NCI-H1694 treated with DMSO at 0.1 percent for 48 hours (cell line): Measurements from ENCODE around the gene HACD3.

Experiments used
- DNase-seq: peaks from one replicate; lab custom pipeline; 2025; lab: John Stamatoyannopoulos, UW

HACD3 gene, protein sequence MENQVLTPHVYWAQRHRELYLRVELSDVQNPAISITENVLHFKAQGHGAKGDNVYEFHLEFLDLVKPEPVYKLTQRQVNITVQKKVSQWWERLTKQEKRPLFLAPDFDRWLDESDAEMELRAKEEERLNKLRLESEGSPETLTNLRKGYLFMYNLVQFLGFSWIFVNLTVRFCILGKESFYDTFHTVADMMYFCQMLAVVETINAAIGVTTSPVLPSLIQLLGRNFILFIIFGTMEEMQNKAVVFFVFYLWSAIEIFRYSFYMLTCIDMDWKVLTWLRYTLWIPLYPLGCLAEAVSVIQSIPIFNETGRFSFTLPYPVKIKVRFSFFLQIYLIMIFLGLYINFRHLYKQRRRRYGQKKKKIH

DNA sequence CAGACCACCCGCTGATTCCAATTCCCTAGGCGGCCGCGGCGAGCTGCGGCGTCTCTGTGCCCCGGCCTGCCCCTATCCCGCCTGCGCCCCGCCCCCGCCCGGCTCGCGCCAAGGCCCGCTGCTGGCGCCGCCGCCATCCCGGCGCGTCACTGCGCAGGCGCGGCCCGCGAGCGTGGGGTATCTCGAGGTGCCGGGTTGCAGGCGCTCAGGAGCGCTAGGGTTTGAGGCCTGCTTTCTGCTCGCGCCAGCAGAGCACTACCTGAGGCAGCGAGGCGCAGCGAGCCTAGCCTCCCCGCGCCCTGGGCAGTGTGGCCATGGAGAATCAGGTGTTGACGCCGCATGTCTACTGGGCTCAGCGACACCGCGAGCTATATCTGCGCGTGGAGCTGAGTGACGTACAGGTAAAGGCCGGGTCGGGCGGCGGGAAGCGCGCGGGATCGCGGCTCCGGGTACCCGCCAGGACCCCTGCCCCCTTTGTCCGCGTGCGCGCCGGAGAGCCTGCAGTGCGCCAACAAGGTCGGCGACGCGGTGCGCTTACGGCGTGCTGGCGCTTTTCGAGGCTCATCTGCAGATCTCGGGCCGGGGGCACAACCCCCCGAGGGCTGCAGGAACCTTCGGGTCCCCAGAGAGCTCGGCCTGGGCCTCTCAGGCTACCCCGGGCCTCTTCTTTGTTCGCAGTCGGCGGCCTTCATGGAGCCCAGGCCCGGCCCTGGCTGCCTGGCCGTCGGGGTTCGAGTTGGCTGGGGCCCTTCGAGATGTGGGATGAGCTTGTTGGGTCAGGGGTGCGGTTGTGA lies at the start of gene HACD3:
Gene HACD3 (plus strand): TSS at position 146 of the 794 bp plus-strand sequence. CDS start 169 bp downstream, at position 315.
- DNase-seq = peak; percentile 67

DNA sequence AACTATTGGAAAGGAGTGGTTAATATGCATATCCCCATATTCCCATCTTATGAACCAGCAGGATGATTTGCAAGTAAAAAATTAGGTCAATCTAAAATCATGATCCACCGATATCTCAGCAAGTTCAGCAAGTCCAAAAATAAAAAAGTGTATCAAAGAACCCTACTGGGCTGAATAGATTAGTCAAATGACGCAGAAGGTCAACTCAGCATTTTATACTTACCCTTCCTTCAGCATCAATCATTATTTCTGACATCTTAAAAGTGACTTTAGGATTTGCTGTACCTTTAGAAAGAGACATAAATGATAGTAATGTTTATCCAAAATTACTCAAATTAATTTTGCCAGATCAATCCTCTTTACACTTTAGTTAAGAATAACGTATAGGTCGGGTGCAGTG lies 45.4 kb upstream of the HACD3 start:
- DNase-seq = no peak

DNA sequence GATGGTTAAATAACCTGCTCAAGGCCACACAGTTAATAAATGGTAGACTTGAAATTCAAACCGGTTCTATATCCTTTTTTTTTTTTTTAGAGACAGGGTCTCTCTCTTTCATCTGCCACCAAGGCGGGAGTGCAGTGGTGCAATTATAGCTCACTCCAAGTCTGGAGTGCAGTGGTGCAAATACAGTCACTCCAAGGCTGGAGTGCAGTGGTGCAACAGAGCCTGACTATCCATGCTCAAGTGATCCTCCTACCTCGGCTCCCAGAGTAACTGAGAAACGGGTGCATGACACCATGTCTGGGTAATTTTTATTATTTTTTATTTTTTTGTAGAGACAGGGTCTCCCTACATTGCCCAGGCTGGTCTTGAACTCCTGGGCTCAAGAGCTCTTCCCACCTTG lies 36.2 kb upstream of the HACD3 start:
- no peak for DNase-seq

DNA sequence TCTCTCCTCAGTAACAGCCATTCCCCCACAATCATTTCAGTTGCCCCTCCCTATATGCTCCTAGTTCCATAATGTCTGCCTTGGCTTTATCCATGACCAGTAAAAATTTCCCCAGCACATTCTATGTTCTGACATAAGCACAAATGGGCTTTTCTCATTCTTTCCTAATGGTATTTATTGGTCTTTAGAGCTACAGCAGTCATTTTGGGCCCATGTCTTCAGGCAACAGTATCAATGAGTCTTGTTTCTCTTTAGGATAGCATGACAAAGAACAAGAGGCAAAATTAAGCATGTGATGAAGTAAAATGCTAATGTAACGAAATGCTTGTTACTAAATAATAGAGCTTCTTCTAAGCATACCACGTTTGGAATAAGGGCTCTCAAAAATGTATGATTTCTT lies 20.9 kb upstream of the HACD3 start:
- no peak for DNase-seq

DNA sequence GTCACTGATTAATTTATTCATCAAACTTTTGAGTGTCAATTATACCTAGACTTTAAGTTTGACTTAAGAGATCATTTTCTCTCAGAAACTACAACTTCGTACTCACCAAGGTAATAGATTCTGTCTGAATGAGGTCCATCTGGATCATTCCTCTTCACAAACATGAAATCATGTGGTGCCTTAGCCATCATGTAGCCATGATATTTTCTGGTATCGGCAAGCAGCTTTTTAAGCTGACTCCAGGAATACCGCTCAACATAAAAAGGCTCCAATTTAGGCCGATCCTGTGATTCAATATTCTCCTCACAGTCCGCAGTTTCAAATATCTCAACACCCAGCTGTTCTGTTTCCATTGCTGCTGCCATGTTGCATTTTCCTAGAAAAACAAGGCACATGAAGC lies 18.1 kb upstream of the HACD3 start:
- no peak for DNase-seq

DNA sequence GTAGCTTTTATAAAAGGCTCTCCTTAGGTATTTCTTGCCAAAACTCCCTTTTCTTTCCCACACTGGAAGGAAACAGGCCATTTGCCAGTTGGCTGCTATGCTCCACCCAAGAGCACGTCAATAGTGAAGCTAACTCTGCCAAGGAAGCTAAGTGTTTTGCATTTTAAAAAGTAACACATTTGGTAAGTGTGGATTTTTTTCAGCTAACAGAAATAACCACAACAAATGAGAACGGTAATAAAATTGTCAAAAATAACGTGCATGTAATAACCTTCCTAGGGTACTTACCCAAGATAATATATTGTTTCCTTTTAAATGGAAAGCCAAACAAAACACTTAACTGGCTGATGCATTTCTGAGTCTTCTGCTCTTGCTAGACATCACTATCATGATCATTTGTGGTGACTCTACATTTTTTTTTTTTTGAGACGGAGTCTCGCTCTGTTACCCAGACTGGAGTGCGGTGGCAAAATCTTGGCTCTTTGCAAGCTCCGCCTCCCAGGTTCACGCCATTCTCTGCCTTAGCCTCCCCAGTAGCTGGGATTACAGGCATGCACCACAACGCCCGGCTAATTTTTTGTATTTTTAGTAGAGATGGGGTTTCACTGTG lies 17.4 kb upstream of the HACD3 start:
- no peak for DNase-seq

DNA sequence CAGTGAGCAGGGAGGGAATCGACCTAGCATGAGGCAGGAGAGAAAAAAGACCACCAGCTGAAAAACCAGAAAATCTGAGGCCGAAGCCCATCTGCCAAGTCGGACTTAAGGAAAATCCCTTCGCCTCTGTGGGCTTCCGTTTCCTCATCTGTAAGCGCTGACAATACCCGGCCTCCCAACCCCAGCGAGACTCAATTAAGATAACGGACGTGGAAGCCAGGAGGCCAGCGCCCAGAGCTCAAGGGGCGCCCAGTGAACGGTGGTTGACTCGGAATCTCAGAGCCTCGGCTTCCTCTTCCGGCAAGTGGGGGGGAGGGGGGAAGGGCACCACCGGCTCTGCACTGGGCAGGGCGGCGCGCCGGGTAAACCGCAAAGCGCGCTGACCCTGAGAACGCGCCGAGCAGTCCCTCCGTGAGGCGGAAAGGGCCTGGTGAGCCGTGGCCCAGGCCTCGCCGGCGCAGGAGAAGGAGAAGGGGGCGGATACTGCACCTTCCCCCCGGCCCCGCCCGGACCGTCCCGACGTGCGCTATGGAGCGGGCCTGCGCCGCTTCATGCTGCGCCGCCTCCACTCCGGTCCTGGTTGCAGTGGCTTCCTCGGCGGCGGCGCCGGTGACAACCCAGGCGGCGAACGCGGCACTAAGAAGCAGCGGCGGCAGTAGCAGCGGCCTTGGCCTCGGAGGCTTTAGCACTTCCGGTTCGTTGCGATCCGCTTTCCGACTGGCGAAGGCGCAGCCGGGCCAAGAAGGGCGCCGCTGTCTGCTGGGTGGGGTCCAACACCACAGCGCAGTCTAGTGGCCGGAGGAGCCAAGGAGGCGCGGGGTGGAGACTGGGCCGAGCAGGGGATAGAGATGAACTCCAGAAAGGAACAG lies 13.0 kb upstream of the HACD3 start, which contains the start of gene DPP8:
Gene DPP8 (minus strand): TSS at position 693 of the 869 bp plus-strand sequence. CDS start 5,136 bp downstream, outside the sequence.
- DNase-seq = peak; percentile 86

DNA sequence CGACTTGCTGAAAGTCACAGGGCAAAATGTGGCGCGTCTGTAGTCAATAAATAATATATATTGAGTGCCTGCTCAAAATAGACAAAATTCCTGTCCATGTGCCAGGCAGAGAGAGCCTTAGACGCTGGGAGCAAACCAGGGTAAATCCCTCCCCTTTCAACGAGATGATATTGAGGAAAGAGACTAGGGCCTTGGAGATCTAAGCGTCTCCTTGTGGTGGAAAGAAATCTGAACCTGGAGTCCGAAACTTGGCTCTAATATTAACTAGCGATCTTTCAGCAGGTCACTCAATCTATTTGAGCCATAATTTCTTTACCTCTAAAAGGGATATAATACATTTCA lies 12.4 kb upstream of the HACD3 start:
- peak; percentile 25 for DNase-seq

DNA sequence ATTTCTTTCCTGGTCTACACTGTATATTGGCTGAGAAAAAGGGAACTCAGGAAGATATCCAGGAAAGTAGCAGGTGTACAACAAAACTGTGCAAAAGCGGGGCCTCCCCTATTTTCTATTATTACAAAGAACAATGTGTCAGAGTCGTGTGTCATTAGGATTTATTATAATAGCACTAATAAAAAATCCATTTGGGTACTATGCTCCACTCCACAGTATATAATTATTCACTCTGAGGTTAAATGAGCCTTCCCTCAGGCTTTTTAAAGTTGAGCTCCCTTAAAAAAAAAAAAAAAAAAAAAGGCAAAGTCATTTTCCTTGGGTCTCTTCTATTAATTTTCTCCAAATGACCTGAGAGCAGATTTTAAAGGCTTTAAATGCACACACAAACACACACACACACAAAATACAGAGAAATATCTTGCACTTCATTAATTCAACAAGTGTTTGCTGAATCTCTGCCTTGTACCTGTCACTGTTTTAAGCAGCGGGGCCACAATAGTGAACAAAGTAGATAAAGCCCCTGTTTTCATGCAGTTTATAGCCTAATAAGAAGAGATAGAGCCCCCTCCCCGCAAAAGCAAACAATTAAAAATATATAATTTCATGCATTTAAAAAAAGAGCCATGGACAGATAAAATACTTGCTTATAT lies 11.5 kb upstream of the HACD3 start:
- DNase-seq = no peak

DNA sequence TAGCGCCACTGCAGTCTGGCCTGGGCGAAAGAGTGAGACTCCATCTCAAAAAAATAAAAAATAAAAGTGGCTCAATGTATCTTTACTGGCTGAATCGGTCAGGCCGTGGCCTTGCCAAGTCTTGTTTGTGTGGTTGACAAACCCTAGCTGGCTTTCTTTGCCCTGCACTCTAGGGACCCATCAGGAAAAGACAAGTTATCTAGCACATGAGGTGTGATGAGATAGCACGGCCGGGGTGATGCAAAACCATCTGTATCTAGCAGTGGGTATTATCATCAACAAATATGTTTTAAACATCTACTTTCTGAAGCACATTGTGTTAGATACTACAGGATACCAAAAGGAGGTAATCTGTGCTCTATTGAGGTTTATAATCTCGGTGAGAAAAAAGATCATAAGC lies 8.9 kb upstream of the HACD3 start:
- no peak for DNase-seq

DNA sequence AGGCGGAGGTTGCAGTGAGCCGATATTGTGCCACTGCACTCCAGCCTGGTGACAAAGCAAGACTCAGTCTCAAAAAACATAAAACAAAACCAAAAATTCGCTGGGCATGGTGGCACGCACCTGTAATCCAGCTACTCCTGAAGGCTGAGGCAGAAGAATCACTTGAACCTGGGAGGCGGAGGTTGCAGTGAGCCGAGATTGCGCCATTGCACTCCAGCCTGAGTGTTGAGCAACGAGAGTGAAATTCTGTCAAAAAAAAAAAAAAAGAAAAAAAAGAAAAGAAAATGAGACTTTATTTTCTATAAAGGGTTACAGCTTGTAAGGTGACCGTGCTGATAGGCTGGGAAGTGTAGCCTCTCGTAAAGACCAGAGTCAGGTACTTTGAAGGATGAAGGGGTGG lies 6.0 kb upstream of the HACD3 start:
- DNase-seq = no peak

DNA sequence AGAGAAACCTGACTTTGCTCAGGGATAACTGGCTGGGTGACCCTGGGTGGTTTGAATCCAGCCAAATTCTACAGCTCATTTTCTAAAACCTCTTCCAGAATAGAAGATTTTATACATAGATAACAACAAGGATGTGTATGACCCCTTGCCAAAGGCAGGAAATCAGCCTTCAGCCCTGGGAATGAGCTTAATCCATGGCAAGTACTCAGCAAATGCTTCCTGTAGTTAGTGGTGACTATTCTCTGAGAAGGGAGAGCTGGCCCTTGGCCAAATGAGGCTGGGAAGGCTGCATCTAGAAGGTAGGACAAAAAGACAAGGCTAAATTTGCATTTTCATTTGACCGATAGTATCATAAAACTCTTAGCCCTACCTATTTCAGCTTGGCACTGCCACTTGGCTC lies 4.6 kb upstream of the HACD3 start:
- DNase-seq = no peak

DNA sequence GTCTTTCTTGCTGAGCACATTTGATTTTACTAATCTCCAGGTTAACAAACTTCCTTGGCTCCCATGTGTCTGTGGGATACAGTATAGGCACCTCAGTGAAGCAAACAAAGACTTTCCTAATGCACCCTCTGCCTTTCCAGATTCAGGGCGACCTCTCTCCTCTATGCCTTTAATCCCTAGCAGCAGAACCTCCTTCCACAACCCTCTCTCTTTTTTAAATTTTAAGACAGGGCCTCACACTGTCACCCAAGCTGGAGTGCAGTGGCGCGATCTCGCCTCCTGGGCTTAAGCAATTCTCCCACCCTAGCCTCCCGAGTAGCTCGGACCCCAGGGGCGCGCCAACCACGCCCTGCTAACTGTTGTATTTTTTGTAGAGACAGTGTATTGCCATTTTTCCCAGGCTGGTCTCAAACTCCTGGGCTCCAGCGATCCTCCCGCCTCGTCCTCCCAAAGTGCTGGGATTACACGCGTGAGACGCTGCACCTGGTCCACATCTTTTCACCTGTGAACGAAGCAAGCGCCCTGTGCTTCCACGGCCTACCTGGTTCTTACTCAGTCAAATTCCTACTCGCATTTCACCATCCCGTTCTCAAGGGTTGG lies 1.7 kb upstream of the HACD3 start:
- no peak for DNase-seq

DNA sequence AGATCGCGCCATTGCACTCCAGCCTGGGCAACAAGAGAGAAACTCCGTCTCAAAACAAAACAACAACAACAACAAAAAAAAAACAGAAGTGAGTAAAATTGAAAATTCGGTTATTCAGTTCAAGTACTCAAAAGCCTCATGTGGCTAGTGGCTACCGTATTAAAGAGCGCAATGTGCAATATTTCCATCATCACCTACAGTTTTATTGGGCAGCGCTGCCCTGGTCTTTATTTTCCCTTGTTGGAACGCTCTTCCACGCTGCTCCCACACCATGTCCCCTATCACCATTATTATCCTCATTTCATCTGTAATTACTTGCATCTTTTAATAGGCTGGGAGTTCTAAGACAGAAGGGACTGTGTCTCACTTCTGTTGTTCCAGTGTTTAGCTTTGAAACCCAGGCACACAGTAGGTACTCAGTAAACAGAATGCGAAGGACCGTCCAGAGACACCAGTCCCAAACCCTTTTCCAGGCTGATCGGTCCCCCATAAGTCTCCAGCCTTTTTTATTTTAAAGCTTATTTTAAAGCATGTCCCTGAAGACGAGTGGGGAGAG lies 423 bp upstream of the HACD3 start:
- DNase-seq = no peak

DNA sequence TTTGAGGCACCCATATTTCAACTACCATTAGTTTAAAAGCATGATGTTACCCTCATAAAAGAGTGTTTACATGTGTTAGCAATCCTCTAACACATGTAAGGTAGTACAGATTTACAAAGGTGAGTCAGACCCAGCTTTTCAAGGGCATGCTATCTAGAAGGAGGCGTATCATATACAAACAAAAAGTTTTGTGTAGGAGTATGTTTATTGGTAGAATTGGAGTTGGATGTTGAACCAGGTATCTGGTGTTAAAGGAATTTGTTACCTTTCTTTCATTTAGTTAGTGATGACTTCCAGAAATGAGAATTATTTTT lies 2.4 kb downstream of the HACD3 start:
- no peak for DNase-seq

DNA sequence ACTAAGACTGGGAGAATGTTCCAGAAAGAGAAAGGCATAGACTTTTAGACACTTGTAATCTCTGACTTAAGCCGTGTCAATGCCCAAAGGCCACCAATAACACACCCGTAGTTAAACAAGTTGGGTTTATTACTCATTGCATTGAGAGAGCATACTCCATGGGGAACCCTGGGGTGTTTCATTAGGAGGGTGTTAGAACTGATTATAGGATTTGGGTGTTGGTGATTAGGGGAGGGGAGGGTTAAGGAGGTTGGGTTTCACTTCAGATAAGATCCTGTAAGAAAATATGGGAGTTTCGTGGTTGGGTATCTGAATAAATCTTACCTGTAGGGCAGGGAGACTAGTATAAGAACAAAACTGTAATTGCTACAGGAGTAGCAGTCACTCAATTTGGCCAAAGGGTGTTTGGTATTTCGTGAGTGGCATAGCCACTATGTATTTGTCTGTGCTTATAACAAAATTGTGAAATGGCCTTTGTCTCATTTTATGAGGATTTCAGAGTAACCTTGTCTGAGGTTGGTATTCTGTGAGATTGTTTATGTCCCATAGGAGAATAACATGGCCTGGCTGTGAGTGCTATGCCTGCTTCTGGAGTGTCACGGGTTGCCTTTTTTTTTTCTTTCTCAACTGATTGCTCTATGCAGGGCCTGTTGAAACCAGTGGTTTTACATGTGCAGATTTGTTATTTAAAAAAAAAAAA lies 2.9 kb downstream of the HACD3 start:
- no peak for DNase-seq

DNA sequence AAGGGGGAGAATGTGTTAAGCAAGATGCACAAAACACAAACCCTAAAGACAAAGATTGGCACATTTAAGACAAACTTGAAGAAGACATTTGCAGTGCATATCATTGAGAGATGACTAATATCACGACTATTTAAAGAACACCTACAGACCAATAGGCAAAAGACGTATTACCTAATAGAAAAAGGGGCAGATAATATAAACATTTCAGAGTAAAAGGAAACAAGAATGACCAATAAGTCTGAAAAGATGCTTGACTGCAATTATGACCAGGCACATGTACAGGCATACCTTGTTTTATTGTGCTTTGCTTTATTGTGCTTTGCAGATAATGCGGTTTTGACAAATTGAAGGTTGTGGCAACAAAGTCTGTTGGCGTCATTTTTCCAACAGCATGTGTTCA lies 4.9 kb downstream of the HACD3 start:
- DNase-seq = no peak

DNA sequence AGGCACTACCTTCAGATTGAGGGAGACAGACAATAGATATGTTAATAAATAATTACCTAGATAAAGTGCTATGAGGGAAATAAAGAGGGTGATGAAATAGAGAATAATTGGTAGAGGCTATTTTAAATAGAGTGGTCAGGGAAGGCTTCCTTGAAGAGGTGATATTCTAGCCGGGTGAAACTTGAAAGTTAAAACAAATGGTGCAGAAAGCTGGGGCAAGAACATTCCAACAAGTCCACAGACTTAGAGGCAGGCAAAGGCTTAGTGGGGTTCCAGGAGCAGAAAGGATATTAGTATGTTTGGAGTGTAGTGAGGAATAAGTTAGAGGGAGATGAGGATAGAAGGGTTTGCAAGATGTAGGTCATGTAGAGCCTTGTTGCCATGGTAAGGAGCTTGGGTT lies 10.1 kb downstream of the HACD3 start:
- no peak for DNase-seq

DNA sequence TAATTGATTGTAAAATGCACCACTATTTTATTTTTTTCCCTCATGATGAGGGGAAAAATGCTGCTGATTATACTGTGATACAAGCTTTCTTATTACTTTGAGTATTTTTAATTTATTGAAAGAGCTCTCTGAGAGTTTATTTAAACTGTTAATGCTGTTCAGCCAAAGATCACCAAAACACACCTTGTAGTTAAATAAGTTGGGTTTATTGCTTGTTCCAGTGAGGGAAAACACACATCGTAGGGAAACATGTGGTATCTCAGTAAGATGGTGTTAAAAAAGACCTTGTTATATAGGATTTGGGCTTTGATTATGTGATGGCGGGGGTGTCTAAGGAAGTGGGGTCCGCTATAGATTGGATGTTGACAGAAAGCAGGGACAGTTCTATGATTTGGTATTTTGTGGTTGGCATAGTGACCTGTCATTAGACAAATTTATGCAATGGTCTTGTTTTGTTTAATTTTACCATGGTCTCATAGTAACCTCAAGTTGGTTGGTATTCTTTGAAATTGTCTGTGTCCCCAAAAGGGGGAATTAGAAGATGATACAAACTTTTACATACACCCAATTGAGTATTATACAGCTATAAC lies 11.1 kb downstream of the HACD3 start:
- DNase-seq = no peak

DNA sequence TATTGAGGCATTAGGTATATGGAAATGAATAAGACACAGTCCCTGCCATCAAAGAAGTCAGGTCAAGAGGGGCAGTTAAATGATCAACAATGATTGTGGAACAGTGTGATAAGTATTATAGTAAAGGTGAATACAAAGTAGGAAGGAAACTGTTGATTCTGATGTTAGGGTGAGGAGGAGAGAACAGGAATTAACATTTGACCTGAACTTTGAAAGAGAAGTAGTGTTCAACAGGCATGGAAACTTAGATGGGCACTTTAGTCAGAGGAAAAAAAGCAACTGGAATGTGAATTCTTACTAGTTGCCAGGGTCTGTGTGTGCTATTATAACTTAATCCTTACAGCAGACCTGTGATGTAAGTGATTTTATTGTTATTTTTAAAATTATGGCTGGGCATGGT lies 17.6 kb downstream of the HACD3 start:
- DNase-seq = no peak
